Neural cell (in vitro differentiated cells): ENCODE data around the gene FGD4.

ENCODE experiments used
- EP300 ChIP-seq: fragments of 450-650 bp; conservative IDR thresholded peaks from 2 replicates; pipeline ENCODE4 v1.6.1; 2014; ENCODE audit warnings: antibody characterized with exemption, mild to moderate bottlenecking, moderate library complexity; ENCODE audit not compliant: poor library complexity, severe bottlenecking
- EZH2 ChIP-seq: fragments of 200-600, 300-800 bp; shearing (Covaris generic), sonication (generic); IDR thresholded peaks from 2 replicates; pipeline ENCODE4 v1.6.1; 2014; ENCODE audit warnings: antibody characterized with exemption, low read length, borderline replicate concordance, mild to moderate bottlenecking; ENCODE audit not compliant: insufficient read depth, poor library complexity, severe bottlenecking
- POLR2AphosphoS5 ChIP-seq: IDR thresholded peaks from 2 replicates; pipeline ENCODE4 v1.6.1; 2012
- TF ChIP-seq, protein P1 (sequence below): fragments of 450-650 bp; IDR thresholded peaks from 2 replicates; pipeline ENCODE4 v1.5.1; 2014; ENCODE audit warnings: antibody characterized with exemption, mild to moderate bottlenecking, moderate library complexity; ENCODE audit not compliant: poor library complexity, severe bottlenecking
- TF ChIP-seq, protein P2 (sequence below): IDR thresholded peaks from 2 replicates; pipeline ENCODE4 v1.6.1; 2012; ENCODE audit warnings: borderline replicate concordance

DNA sequence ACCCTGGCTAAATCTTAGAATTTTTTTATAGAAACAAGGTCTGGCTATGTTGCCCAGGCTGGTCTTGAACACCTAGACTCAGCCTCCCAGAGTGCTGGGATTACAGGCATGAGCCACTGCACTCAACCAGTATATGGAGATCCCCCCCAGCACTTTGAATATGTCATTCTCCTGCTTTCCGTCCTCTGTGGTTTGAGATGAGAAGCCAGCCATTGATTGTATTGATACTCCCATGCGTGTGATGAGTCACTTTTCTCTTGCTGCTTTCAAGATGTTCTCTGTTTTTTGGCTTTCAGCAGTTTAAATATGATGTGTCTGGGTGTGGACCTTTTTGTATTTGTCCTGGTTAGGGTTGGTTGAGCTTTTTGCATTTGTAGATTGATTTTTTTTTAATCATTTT lies 204.5 kb downstream of the FGD4 start:
- TF ChIP-seq, protein P1, sequence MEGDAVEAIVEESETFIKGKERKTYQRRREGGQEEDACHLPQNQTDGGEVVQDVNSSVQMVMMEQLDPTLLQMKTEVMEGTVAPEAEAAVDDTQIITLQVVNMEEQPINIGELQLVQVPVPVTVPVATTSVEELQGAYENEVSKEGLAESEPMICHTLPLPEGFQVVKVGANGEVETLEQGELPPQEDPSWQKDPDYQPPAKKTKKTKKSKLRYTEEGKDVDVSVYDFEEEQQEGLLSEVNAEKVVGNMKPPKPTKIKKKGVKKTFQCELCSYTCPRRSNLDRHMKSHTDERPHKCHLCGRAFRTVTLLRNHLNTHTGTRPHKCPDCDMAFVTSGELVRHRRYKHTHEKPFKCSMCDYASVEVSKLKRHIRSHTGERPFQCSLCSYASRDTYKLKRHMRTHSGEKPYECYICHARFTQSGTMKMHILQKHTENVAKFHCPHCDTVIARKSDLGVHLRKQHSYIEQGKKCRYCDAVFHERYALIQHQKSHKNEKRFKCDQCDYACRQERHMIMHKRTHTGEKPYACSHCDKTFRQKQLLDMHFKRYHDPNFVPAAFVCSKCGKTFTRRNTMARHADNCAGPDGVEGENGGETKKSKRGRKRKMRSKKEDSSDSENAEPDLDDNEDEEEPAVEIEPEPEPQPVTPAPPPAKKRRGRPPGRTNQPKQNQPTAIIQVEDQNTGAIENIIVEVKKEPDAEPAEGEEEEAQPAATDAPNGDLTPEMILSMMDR = no peak
- TF ChIP-seq EP300 (no peak), EZH2 (no peak), POLR2AphosphoS5 (no peak)
- TF ChIP-seq, protein P2, sequence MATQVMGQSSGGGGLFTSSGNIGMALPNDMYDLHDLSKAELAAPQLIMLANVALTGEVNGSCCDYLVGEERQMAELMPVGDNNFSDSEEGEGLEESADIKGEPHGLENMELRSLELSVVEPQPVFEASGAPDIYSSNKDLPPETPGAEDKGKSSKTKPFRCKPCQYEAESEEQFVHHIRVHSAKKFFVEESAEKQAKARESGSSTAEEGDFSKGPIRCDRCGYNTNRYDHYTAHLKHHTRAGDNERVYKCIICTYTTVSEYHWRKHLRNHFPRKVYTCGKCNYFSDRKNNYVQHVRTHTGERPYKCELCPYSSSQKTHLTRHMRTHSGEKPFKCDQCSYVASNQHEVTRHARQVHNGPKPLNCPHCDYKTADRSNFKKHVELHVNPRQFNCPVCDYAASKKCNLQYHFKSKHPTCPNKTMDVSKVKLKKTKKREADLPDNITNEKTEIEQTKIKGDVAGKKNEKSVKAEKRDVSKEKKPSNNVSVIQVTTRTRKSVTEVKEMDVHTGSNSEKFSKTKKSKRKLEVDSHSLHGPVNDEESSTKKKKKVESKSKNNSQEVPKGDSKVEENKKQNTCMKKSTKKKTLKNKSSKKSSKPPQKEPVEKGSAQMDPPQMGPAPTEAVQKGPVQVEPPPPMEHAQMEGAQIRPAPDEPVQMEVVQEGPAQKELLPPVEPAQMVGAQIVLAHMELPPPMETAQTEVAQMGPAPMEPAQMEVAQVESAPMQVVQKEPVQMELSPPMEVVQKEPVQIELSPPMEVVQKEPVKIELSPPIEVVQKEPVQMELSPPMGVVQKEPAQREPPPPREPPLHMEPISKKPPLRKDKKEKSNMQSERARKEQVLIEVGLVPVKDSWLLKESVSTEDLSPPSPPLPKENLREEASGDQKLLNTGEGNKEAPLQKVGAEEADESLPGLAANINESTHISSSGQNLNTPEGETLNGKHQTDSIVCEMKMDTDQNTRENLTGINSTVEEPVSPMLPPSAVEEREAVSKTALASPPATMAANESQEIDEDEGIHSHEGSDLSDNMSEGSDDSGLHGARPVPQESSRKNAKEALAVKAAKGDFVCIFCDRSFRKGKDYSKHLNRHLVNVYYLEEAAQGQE = no peak
